Measurements from ENCODE around the gene PRICKLE4. TPM values are rescaled to one million over a fixed set of nuclear protein-coding genes. Genes with fewer than 3 reads are reported as not detected.

Gene PRICKLE4
- total RNA-seq, 1 donor from 2014 or later = 3.4 TPM

- no peaks in the 10 kb centered on the region for H3K36me3 ChIP-seq (ENCODE audit: insufficient read depth, low read length)
- H3K79me2 ChIP-seq (ENCODE audit: insufficient read depth, low read length) = no peaks in the 10 kb centered on the region
- no peak overlapping the region for H3K27ac Mint-ChIP-seq (ENCODE audit: unreplicated experiment)
- peaks cover 13% of the 10 kb centered on the region for H3K27me3 Mint-ChIP-seq (ENCODE audit: low read depth, unreplicated experiment)
- DNase-seq (ENCODE audit: low read depth) (no peak), FAIRE-seq (no peak)
- no peak overlapping the region for H3K9ac ChIP-seq (ENCODE audit: low read length)
- no peak overlapping the region for H2AFZ ChIP-seq (ENCODE audit: low read depth, low read length)
- H3K4me1 Mint-ChIP-seq (ENCODE audit: low read depth, unreplicated experiment) = peaks cover 13% of the 10 kb centered on the region
- no peaks in the 10 kb centered on the region for H3K9me3 ChIP-seq (ENCODE audit: insufficient read depth, low read depth, low read length)
- H3K4me3 Mint-ChIP-seq (ENCODE audit: unreplicated experiment) = no peak overlapping the region
- no peaks in the 10 kb centered on the region for H3K4me1 ChIP-seq (ENCODE audit: insufficient read depth, low read length)
- H3K9me3 Mint-ChIP-seq (ENCODE audit: unreplicated experiment) = no peaks in the 10 kb centered on the region
- peaks cover 13% of the 10 kb centered on the region for H3K27me3 ChIP-seq (ENCODE audit: insufficient read depth, low read length)
- TF ChIP-seq CTCF (IDR thresholded peaks at IDR 0.05; ENCODE audit: insufficient read depth, low read depth, low read length) (no peak), EZH2 (IDR thresholded peaks at IDR 0.05; ENCODE audit: insufficient read depth, low read length) (no peak)
- no peak overlapping the region for H3K4me3 ChIP-seq (ENCODE audit: insufficient read depth, low read depth, low read length)
- no peak overlapping the region for H3K4me2 ChIP-seq (ENCODE audit: low read length)
- no peak overlapping the region for H3K27ac ChIP-seq (ENCODE audit: low read depth, low read length)
- no peaks in the 10 kb centered on the region for H3K36me3 Mint-ChIP-seq (ENCODE audit: low read depth, unreplicated experiment)
- no peaks in the 10 kb centered on the region for H4K20me1 ChIP-seq (ENCODE audit: insufficient read depth, low read length)
Observed at GRCh38 chr6:41756354-41756753, 24.2 kb upstream of the PRICKLE4 start.

GRCh38 chr6:41757271-41757670 lies 23.3 kb upstream of the PRICKLE4 start:
- peaks cover 13% of the 10 kb centered on the region for H3K4me1 Mint-ChIP-seq (ENCODE audit: low read depth, unreplicated experiment)
- Histone ChIP-seq H3K9ac (ENCODE audit: low read length) (no peak overlapping the region), H3K79me2 (ENCODE audit: insufficient read depth, low read length) (no peaks in the 10 kb centered on the region), H3K36me3 (ENCODE audit: insufficient read depth, low read length) (no peaks in the 10 kb centered on the region), H3K27me3 (ENCODE audit: insufficient read depth, low read length) (peaks cover 13% of the 10 kb centered on the region), H3K4me2 (ENCODE audit: low read length) (no peak overlapping the region), H3K27ac (ENCODE audit: low read depth, low read length) (no peak overlapping the region), H3K4me1 (ENCODE audit: insufficient read depth, low read length) (no peaks in the 10 kb centered on the region), H3K4me3 (ENCODE audit: insufficient read depth, low read depth, low read length) (no peak overlapping the region), H4K20me1 (ENCODE audit: insufficient read depth, low read length) (no peaks in the 10 kb centered on the region), H2AFZ (ENCODE audit: low read depth, low read length) (no peak overlapping the region), H3K9me3 (ENCODE audit: insufficient read depth, low read depth, low read length) (no peaks in the 10 kb centered on the region)
- H3K36me3 Mint-ChIP-seq (ENCODE audit: low read depth, unreplicated experiment) = no peaks in the 10 kb centered on the region
- FAIRE-seq (no peak), DNase-seq (ENCODE audit: low read depth) (no peak)
- peaks cover 13% of the 10 kb centered on the region for H3K27me3 Mint-ChIP-seq (ENCODE audit: low read depth, unreplicated experiment)
- no peak overlapping the region for H3K4me3 Mint-ChIP-seq (ENCODE audit: unreplicated experiment)
- no peaks in the 10 kb centered on the region for H3K9me3 Mint-ChIP-seq (ENCODE audit: unreplicated experiment)
- H3K27ac Mint-ChIP-seq (ENCODE audit: unreplicated experiment) = no peak overlapping the region
- TF ChIP-seq EZH2 (IDR thresholded peaks at IDR 0.05; ENCODE audit: insufficient read depth, low read length) (no peak), CTCF (IDR thresholded peaks at IDR 0.05; ENCODE audit: insufficient read depth, low read depth, low read length) (no peak)

- Mint-ChIP-seq H3K27me3 (ENCODE audit: low read depth, unreplicated experiment) (peaks cover 17% of the 10 kb centered on the region), H3K36me3 (ENCODE audit: low read depth, unreplicated experiment) (no peaks in the 10 kb centered on the region), H3K4me3 (ENCODE audit: unreplicated experiment) (no peak overlapping the region), H3K27ac (ENCODE audit: unreplicated experiment) (peak overlapping the region; percentile 53), H3K9me3 (ENCODE audit: unreplicated experiment) (peaks cover 2% of the 10 kb centered on the region), H3K4me1 (ENCODE audit: low read depth, unreplicated experiment) (peaks cover 13% of the 10 kb centered on the region)
- no peak for TF ChIP-seq CTCF (IDR thresholded peaks at IDR 0.05; ENCODE audit: insufficient read depth, low read depth, low read length)
- TF ChIP-seq EZH2 (IDR thresholded peaks at IDR 0.05; ENCODE audit: insufficient read depth, low read length) = no peak
- Histone ChIP-seq H2AFZ (ENCODE audit: low read depth, low read length) (no peak overlapping the region), H3K9me3 (ENCODE audit: insufficient read depth, low read depth, low read length) (no peaks in the 10 kb centered on the region), H3K4me2 (ENCODE audit: low read length) (no peak overlapping the region), H4K20me1 (ENCODE audit: insufficient read depth, low read length) (no peaks in the 10 kb centered on the region), H3K27ac (ENCODE audit: low read depth, low read length) (no peak overlapping the region), H3K4me3 (ENCODE audit: insufficient read depth, low read depth, low read length) (no peak overlapping the region), H3K27me3 (ENCODE audit: insufficient read depth, low read length) (peaks cover 13% of the 10 kb centered on the region), H3K79me2 (ENCODE audit: insufficient read depth, low read length) (no peaks in the 10 kb centered on the region), H3K4me1 (ENCODE audit: insufficient read depth, low read length) (no peaks in the 10 kb centered on the region), H3K36me3 (ENCODE audit: insufficient read depth, low read length) (no peaks in the 10 kb centered on the region), H3K9ac (ENCODE audit: low read length) (no peak overlapping the region)
- peak; percentile 25 for DNase-seq (ENCODE audit: low read depth)
- no peak for FAIRE-seq
Observed at GRCh38 chr6:41757931-41758640, 22.5 kb upstream of the PRICKLE4 start.

Data from astrocyte (in vitro differentiated cells and primary cell).